Measurements from ENCODE around the gene RNF169. TPM values are rescaled to one million over a fixed set of nuclear protein-coding genes. Genes with fewer than 3 reads are reported as not detected.

RNF169 gene
- total and polyA plus RNA-seq, 2 of the 8 experiments (the other 6 are each of a cell fraction or from before 2014, with no cell fraction given): 3.6 to 12.5 TPM

DNA sequence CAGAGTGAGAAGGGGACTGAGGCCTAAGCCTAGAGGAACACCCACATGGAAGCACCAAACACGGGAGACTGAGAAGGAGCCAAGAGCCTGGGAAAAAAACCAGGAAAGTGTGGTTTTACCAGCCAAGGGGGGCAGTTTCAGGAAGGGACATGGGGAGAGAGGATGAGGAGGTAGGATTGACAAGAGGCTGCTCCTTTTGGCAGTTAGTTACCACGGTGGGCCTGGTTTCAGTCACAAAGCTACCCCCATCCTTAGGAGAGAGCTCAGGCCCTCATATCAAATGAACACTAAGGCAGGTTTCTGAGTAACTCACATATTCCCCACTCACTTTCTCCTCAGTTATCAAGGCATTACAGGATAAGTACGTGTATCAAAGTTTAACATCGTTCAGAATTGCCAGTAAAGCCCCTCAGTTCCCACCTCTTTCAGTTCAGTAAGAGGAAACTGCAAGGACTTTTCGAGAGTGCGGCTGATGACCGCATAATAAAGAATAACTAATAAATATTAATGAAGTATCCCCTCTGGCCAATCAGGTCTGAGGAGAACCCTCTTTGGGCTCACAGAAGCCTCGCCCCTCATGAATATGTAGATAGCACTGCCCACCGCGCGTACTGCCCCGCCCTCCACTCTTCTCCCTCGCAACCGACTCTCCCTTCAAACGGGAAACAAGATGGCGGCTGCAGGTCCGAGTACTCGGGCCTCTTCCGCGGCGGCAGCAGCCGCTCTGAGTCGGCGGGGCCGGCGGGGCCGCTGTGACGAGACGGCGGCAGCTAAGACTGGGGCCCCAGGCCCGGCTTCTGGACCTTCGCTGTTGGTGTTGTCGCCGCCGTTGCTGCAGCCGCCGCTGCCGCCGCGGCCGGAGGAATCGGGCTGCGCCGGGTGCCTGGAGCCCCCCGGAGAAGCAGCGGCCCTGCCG, at the start of gene RNF169 (continued):
- TF ChIP-seq, protein P1, sequence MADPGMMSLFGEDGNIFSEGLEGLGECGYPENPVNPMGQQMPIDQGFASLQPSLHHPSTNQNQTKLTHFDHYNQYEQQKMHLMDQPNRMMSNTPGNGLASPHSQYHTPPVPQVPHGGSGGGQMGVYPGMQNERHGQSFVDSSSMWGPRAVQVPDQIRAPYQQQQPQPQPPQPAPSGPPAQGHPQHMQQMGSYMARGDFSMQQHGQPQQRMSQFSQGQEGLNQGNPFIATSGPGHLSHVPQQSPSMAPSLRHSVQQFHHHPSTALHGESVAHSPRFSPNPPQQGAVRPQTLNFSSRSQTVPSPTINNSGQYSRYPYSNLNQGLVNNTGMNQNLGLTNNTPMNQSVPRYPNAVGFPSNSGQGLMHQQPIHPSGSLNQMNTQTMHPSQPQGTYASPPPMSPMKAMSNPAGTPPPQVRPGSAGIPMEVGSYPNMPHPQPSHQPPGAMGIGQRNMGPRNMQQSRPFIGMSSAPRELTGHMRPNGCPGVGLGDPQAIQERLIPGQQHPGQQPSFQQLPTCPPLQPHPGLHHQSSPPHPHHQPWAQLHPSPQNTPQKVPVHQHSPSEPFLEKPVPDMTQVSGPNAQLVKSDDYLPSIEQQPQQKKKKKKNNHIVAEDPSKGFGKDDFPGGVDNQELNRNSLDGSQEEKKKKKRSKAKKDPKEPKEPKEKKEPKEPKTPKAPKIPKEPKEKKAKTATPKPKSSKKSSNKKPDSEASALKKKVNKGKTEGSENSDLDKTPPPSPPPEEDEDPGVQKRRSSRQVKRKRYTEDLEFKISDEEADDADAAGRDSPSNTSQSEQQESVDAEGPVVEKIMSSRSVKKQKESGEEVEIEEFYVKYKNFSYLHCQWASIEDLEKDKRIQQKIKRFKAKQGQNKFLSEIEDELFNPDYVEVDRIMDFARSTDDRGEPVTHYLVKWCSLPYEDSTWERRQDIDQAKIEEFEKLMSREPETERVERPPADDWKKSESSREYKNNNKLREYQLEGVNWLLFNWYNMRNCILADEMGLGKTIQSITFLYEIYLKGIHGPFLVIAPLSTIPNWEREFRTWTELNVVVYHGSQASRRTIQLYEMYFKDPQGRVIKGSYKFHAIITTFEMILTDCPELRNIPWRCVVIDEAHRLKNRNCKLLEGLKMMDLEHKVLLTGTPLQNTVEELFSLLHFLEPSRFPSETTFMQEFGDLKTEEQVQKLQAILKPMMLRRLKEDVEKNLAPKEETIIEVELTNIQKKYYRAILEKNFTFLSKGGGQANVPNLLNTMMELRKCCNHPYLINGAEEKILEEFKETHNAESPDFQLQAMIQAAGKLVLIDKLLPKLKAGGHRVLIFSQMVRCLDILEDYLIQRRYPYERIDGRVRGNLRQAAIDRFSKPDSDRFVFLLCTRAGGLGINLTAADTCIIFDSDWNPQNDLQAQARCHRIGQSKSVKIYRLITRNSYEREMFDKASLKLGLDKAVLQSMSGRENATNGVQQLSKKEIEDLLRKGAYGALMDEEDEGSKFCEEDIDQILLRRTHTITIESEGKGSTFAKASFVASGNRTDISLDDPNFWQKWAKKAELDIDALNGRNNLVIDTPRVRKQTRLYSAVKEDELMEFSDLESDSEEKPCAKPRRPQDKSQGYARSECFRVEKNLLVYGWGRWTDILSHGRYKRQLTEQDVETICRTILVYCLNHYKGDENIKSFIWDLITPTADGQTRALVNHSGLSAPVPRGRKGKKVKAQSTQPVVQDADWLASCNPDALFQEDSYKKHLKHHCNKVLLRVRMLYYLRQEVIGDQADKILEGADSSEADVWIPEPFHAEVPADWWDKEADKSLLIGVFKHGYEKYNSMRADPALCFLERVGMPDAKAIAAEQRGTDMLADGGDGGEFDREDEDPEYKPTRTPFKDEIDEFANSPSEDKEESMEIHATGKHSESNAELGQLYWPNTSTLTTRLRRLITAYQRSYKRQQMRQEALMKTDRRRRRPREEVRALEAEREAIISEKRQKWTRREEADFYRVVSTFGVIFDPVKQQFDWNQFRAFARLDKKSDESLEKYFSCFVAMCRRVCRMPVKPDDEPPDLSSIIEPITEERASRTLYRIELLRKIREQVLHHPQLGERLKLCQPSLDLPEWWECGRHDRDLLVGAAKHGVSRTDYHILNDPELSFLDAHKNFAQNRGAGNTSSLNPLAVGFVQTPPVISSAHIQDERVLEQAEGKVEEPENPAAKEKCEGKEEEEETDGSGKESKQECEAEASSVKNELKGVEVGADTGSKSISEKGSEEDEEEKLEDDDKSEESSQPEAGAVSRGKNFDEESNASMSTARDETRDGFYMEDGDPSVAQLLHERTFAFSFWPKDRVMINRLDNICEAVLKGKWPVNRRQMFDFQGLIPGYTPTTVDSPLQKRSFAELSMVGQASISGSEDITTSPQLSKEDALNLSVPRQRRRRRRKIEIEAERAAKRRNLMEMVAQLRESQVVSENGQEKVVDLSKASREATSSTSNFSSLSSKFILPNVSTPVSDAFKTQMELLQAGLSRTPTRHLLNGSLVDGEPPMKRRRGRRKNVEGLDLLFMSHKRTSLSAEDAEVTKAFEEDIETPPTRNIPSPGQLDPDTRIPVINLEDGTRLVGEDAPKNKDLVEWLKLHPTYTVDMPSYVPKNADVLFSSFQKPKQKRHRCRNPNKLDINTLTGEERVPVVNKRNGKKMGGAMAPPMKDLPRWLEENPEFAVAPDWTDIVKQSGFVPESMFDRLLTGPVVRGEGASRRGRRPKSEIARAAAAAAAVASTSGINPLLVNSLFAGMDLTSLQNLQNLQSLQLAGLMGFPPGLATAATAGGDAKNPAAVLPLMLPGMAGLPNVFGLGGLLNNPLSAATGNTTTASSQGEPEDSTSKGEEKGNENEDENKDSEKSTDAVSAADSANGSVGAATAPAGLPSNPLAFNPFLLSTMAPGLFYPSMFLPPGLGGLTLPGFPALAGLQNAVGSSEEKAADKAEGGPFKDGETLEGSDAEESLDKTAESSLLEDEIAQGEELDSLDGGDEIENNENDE (IDR thresholded peaks at IDR 0.05; ENCODE audit: insufficient replicate concordance, low read length): no peak
- TF ChIP-seq RAD21 (IDR thresholded peaks at IDR 0.05 in 1 of 2, conservative IDR thresholded peaks at IDR 0.05 in 1 of 2; ENCODE audit: low read depth in 2 of 2, low read length in 2 of 2): no peak
- TF ChIP-seq BACH1 (IDR thresholded peaks at IDR 0.05; ENCODE audit: low read length): no peak
- TF ChIP-seq TAF1 (IDR thresholded peaks at IDR 0.05; ENCODE audit: low read depth, low read length): peak; percentile 78
- TF ChIP-seq ASH2L (IDR thresholded peaks at IDR 0.05; ENCODE audit: low read length): peak; percentile 89

Data from H1 (cell line).